C4-2B (cell line): ENCODE results near the gene HHLA2.
"Not testable (repeated sequence)": the region's sequence is repeated elsewhere in the genome, so short reads cannot be mapped to it uniquely, and the experiment has no call there.

ENCODE experiments used
- H3K27ac ChIP-seq: fragments of 450-650 bp; 2 replicates; pipeline ENCODE4 v1.5.1; 2017
- ZFX ChIP-seq: fragments of 450-650 bp; IDR thresholded peaks from 2 replicates; pipeline ENCODE4 v1.6.1; 2017
- TF ChIP-seq, protein P1 (sequence below): fragments of 450-650 bp; conservative IDR thresholded peaks from 2 replicates; pipeline ENCODE4 v1.5.1; 2017; ENCODE audit warnings: mild to moderate bottlenecking

HHLA2 gene, protein sequence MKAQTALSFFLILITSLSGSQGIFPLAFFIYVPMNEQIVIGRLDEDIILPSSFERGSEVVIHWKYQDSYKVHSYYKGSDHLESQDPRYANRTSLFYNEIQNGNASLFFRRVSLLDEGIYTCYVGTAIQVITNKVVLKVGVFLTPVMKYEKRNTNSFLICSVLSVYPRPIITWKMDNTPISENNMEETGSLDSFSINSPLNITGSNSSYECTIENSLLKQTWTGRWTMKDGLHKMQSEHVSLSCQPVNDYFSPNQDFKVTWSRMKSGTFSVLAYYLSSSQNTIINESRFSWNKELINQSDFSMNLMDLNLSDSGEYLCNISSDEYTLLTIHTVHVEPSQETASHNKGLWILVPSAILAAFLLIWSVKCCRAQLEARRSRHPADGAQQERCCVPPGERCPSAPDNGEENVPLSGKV

DNA sequence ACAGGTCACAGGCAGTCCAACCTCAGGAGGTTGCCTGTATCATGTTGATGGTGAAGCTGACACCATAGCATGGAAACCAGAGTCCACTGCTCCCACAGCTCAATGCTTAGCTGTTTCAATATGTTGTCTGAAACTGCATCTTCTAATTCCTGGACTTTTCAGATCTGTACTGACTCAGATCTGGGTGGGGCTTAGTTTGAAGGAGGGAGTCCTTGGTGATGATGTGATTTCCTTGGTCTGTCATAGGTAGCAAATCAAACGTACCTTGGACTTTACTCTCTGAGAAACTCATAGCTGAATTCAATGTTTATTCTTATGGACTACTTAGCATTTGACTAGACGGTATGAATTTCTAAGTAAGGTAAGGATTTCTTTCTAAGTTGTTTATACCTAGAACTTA, at the start of gene HHLA2:
TSS of gene HHLA2 (plus strand) at position 310 of the 400 bp plus-strand sequence. CDS start 55,266 bp downstream, outside the sequence.
- TF ChIP-seq, protein P1, sequence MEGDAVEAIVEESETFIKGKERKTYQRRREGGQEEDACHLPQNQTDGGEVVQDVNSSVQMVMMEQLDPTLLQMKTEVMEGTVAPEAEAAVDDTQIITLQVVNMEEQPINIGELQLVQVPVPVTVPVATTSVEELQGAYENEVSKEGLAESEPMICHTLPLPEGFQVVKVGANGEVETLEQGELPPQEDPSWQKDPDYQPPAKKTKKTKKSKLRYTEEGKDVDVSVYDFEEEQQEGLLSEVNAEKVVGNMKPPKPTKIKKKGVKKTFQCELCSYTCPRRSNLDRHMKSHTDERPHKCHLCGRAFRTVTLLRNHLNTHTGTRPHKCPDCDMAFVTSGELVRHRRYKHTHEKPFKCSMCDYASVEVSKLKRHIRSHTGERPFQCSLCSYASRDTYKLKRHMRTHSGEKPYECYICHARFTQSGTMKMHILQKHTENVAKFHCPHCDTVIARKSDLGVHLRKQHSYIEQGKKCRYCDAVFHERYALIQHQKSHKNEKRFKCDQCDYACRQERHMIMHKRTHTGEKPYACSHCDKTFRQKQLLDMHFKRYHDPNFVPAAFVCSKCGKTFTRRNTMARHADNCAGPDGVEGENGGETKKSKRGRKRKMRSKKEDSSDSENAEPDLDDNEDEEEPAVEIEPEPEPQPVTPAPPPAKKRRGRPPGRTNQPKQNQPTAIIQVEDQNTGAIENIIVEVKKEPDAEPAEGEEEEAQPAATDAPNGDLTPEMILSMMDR = no peak
- no peak for TF ChIP-seq ZFX
- no peak within 1 kb of the TSS for H3K27ac ChIP-seq

DNA sequence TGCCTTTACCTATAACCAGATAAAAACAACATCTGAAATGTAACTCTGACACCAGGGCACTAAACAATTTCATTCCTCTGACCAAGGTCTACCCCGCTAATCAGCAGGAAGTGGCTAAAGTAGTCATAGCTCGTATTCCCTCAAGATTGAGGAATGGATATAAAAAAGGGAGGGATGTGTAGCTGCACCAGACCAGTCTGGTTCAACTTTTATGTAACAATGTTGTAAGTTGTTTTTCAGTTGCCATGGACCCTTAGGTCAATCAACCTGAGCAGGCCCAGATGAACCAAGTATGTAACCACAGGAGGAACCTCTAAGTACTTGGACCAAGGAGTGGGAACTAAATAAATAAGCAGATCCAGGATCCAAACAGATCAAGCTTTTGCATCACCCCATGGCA, 45.7 kb upstream of the HHLA2 start:
- TF ChIP-seq, protein P1 = no peak
- no peak for TF ChIP-seq ZFX
- H3K27ac ChIP-seq = no peak overlapping the region

DNA sequence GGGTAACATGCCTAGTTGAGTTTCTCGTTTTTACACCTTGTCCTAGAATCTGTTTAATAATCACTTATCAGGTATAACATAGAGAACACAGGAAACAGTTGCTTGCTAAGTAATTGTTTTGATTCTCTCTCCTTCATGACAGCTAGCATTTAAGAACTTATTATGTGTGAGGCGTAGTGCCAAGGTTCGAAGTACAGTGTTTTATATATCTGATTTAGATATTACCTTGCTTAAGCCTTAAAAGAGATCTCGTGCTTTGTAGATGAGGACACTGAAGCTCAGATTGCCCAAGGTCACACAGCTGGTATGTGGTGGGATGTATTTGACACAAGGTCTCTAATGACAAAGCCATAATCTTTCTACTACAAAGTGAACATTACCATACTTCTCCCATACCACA, 45.1 kb upstream of the HHLA2 start:
- no peak overlapping the region for H3K27ac ChIP-seq
- TF ChIP-seq, protein P1 = no peak
- no peak for TF ChIP-seq ZFX

DNA sequence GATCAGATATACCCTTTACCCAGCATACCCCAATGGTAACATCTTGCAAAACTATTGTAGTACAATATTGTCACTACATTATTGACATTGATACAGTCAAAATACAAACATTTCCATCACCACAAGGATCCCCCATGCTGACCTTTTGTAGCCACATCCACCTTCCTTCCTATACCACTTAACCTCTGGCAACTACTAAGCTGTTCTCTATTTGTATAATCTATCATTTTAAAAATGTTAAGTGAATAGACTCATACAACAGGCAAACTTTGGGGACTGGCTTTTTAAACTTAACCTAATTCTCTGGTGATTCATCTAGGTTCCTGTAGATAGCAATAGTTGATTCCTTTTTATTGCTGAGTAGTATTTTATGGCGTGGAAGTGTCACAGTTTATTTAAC, 44.5 kb upstream of the HHLA2 start:
- no peak overlapping the region for H3K27ac ChIP-seq
- TF ChIP-seq, protein P1 = no peak
- no peak for TF ChIP-seq ZFX

DNA sequence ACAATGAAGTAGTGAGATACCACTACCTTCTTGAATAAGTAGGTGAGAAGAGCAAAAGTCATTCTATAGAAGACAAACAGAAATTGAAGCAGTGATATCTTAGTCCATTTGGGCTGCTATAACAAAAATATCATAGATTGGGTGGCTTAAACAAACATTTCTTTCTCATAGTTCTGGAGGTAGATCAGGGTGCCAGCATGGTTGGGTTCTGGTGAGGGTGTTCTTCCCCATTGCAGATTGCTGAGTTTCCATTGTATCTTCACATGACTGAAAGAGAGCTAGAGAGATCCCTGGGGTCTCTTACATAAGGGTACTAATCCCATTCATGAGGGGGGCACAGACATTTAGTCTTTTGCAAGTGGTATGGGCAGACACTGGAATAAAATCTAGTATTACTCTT, 41.2 kb upstream of the HHLA2 start:
- TF ChIP-seq, protein P1 = no peak
- TF ChIP-seq ZFX = no peak
- no peak overlapping the region for H3K27ac ChIP-seq

DNA sequence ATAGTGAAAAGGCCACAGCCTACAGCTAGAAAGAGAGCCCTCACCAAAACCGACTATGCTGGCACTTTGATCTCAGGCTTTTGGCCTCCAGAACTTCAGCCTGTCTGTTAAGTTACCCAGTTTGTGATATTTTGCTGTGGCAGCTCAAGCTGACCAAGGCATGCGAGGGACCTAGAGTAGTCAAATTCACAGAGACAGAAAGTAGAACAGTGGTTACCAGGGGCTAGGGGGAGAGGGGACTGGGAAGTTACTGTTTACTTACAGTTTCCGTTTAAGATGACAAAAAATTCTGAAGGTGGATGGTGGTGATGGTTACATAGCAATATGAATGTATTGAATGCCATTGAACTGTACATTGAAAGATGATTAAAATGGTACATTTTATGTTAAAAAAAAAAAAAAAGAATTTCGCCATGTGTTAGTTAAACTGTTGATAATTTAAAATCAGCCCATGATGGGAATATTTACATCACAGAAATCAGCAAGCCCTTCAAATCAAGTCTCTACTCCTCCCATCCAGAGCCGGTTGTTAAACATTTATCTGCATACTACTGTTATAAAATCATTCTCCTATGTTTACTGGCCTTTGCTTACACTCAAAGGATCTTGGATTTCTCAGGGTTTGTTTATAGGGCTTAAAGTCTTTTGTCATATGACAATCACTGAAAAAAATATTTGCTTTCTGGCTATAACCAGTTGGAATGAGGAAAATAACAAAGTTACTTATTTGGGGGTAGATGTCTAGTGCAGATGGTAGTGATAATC, 31.6 kb upstream of the HHLA2 start:
- not testable (repeated sequence) for H3K27ac ChIP-seq

DNA sequence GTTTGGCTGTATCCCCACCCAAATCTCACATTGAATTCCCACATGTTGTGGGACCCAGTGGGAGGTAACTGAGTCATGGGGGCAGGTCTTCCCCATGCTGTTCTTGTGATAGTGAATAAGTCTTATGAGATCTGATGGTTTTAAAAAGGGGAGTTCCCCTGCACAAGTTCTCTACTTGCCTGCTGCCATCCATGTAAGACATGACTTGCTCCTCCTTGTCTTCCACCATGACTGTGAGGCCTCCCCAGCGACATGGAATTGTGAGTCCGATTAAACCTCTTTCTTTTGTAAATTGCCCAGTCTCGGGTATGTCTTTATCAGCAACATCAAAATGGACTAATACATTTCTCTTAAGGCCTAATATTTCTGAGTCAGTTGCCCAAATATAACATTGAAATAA, 28.1 kb upstream of the HHLA2 start:
- not testable (repeated sequence) for H3K27ac ChIP-seq

DNA sequence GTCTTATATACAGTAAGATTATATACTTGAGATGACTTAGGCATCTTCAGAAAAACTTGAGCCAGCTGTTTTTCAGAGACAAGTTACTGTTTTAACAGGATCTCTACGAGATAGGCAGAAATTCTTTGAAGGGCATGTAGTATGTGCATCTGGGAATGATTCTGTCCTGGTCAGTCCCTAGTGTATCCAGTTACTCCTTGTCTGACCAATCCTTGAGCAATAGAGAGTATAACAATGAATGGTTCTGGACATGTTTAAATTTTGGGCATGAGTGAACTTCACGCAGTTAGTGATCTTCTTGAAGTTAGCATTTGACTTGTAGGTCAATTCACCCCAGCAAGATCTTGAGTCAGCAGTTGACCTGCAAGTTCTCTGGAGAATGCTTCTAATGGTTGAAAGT, 24.7 kb upstream of the HHLA2 start:
- no peak overlapping the region for H3K27ac ChIP-seq
- no peak for TF ChIP-seq ZFX
- TF ChIP-seq, protein P1 = no peak

DNA sequence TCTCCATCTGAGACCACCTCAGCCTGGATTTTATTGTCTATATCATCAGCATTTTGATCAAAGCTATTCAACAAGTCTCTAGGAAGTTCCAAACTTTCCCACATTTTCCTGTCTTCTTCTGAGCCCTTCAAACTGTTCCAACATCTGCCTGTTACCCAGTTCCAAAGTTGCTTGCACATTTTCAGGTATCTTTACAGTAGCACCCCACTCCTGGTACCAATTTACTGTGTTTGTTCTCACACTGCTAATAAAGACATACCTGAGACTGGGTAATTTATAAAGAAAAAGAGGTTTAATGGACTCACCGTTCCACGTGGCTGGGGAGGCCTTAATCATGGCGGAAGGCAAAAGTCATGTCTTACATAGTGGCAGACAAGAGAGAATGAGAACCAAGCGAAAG, 17.3 kb upstream of the HHLA2 start:
- not testable (repeated sequence) for H3K27ac ChIP-seq
